Karpas-422 (cell line): Measurements from ENCODE around the gene PPOX. TPM values are rescaled to one million over a fixed set of nuclear protein-coding genes. Genes with fewer than 3 reads are reported as not detected.
A peak's percentile ranks its signal among the peaks of the same experiment; 100 is the strongest.

Experiments used
- DNase-seq: peaks from one replicate; pipeline ENCODE4 v3.0.0-alpha.2; 2015
- H2AFZ ChIP-seq: fragments of 200-600 bp; sonication (generic); 2 replicates; pipeline ENCODE4 v1.6.1; 2014; ENCODE audit warnings: antibody characterized with exemption, low read length, mixed read lengths
- H3K27ac ChIP-seq: fragments of 200-600 bp; sonication (generic); 2 replicates; pipeline ENCODE4 v1.5.1; 2014; ENCODE audit warnings: mild to moderate bottlenecking, low read length, moderate library complexity
- H3K27me3 ChIP-seq: fragments of 200-600 bp; sonication (generic); 2 replicates; pipeline ENCODE4 v1.6.1; 2014; ENCODE audit warnings: low read length, mixed read lengths
- H3K36me3 ChIP-seq: fragments of 200-600 bp; sonication (generic); 2 replicates; pipeline ENCODE4 v1.6.1; 2014; ENCODE audit warnings: low read length, mixed read lengths; ENCODE audit not compliant: insufficient read depth
- H3K4me1 ChIP-seq: fragments of 200-600 bp; sonication (generic); 2 replicates; pipeline ENCODE4 v1.6.1; 2014; ENCODE audit warnings: mild to moderate bottlenecking, low read length, mixed read lengths
- H3K4me2 ChIP-seq: fragments of 200-600 bp; sonication (generic); 2 replicates; pipeline ENCODE4 v1.6.1; 2014; ENCODE audit warnings: low read length, low read depth, mild to moderate bottlenecking; ENCODE audit not compliant: poor library complexity, severe bottlenecking
- H3K4me3 ChIP-seq: fragments of 200-600 bp; sonication (generic); 2 replicates; pipeline ENCODE4 v1.5.1; 2014; ENCODE audit warnings: mild to moderate bottlenecking, antibody characterized with exemption, low read length, mixed read lengths
- H3K79me2 ChIP-seq: fragments of 200-600 bp; sonication (generic); 2 replicates; pipeline ENCODE4 v1.6.1; 2014; ENCODE audit warnings: mild to moderate bottlenecking, low read length, mixed read lengths
- H3K9ac ChIP-seq: fragments of 200-600 bp; sonication (generic); 2 replicates; pipeline ENCODE4 v1.6.0; 2014; ENCODE audit warnings: low read length
- H3K9me2 ChIP-seq: fragments of 200-600 bp; sonication (generic), shearing (Covaris generic); replicated peaks from 2 replicates; pipeline ENCODE4 v1.6.0; 2014; ENCODE audit warnings: mild to moderate bottlenecking, low read length, moderate library complexity; ENCODE audit not compliant: insufficient read depth
- H3K9me3 ChIP-seq: fragments of 300-700, 200-600 bp; sonication (generic); 2 replicates; pipeline ENCODE4 v1.6.1; 2014; ENCODE audit warnings: low read length, mixed read lengths
- H4K20me1 ChIP-seq: fragments of 200-600 bp; sonication (generic); 2 replicates; pipeline ENCODE4 v1.6.1; 2014; ENCODE audit warnings: mild to moderate bottlenecking, antibody characterized with exemption, low read length, low read depth; ENCODE audit not compliant: insufficient read depth
- total RNA-seq: library from RNA; depleted of rRNA; stranded (reverse); fragments of >200 nt; shearing (Covaris generic); gene quantifications from 2 replicates; pipeline ENCODE4 v1.2.3, GENCODE V29; 2014; ENCODE audit warnings: low replicate concordance; rRNA removed

Gene PPOX
- 37.0 and 60.8 TPM in 2 replicates for total RNA-seq

DNA sequence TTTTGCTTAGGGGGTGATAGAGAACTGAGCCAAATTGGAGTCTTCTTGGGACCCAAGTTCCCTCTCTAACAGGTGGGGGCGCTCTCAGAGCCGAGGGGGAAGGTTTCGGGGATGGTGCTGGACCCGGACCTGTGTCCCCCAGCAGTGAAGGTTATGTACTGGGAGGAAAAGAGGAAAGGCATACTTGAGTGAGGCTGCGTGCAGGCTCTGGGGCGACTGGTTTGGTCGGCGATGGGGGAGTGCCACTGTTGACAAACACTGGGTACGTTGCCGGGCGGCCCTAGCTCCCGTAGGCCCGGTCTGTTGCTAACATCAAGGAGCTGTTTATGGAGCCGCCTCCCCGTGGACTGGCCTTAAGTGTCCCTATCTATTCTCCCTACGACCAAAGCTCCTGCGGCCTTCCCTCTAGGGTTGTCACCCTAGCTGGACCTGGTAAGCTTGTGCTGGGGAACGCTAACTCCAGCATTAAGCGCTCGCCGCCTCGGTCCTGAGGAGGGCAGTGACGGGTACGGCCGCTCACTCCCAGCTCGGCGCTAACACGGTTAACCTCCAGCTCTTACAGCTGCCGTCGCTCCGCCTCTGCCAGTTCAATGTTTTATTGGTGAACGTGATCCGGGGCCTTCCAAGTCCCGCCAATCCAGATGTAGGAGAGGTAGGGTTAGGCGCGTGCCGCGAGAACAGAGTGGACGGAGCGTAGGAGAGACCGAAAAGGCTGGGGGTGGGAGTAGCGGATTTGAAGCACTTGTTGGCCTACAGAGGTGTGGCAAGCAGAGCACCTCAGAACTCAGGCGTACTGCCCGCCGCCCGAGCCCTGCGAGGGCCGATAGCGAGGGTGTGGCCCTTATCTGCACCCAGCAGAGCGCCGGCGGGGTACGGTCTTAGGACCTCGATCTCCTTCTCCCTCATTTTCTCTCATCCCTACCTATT, at the start of gene PPOX:
PPOX (plus strand) TSS at position 685 of the 927 bp plus-strand sequence. CDS start 422 bp downstream, outside the sequence.
- peaks cover 14% of the 10 kb centered on the region for H3K79me2 ChIP-seq
- H3K36me3 ChIP-seq: peaks cover 6% of the 10 kb centered on the region; the same call in 1 of the 2 replicates
- H3K4me2 ChIP-seq: peak within 1 kb of the TSS; percentile 83
- H4K20me1 ChIP-seq: no peaks in the 10 kb centered on the region
- peak within 1 kb of the TSS; percentile 86 for H3K27ac ChIP-seq
- peaks cover 49% of the 10 kb centered on the region for H3K4me1 ChIP-seq
- peak within 1 kb of the TSS; percentile 41; the same call in 1 of the 2 replicates for H2AFZ ChIP-seq
- no peaks in the 10 kb centered on the region for H3K9me3 ChIP-seq
- peak; percentile 99 for DNase-seq
- no peaks in the 10 kb centered on the region for H3K27me3 ChIP-seq
- H3K9ac ChIP-seq: peak within 1 kb of the TSS; percentile 75
- H3K9me2 ChIP-seq: no peaks in the 10 kb centered on the region
- H3K4me3 ChIP-seq: peak within 1 kb of the TSS; percentile 88

DNA sequence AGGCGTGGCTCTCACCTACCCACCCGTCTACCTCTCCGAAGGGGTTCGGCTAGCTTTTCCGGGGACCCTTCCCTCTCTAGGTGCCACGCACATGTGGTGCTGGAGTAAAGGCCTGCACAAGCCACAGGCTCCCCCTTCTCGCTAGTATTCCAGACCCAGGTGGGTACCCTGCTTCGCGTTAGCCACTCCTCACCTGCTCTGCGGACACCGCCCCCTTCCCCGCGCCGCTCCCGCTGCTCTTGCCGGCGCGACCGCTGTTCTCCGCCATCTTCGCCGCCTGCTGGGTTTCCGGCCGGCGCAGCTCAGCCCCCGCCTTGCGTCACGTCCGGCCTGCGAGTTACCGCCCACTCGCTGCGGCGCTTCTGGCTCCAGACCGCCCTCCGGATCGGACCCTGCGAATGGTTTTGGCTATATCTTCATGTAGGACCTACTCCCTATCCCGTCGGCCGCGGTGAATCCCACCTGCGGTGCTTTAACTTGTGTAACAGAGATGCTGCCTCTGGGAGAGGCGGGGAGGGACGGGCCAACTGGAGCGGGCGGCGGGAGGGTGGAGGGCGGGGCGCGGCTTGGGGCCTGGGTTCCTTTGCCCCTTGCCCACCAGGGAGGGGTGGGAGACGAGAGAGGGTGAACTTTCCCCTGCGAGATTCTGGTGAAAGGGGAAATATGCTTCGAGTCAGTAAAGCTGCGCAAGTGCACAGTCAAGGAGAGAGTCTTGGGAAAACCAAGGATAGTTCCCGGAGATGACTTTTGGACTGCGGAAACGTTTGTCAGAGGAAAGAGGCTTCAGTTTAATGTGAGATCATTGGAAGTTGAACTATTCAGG, 48.3 kb upstream of the PPOX start, which contains the start of the genes NIT1 and PFDN2:
NIT1 (plus strand) TSS at position 347 of the 823 bp plus-strand sequence; CDS start at position 419, 72 bp downstream.
PFDN2 (minus strand) TSS at position 279 of the 823 bp plus-strand sequence; CDS start at position 268, 11 bp downstream.
- Histone ChIP-seq H3K36me3 (peaks cover 32% of the 10 kb centered on the region; the same call in 1 of the 2 replicates), H3K4me1 (peaks cover 64% of the 10 kb centered on the region)

DNA sequence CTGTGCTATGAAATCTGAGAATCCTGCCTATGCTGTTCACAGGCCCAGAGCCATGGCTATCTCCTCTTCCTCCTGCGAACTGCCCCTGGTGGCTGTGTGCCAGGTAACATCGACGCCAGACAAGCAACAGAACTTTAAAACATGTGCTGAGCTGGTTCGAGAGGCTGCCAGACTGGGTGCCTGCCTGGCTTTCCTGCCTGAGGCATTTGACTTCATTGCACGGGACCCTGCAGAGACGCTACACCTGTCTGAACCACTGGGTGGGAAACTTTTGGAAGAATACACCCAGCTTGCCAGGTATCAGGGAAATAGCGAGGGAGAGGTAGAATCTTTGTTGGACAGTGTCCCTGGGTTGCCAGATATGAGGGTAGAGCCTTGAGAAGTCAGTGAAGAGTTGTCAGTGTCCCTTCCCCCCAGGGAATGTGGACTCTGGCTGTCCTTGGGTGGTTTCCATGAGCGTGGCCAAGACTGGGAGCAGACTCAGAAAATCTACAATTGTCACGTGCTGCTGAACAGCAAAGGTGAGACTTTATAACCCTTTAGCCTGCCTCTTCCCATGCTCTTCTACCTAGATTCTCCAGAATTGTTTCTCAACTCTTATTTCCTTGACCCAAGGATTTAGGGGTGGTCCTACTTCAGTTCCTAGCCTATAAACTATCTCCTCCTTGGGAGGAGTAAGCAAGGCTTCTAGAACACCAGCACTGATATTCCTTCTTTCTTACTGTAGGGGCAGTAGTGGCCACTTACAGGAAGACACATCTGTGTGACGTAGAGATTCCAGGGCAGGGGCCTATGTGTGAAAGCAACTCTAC, 46.9 kb upstream of the PPOX start:
- H3K27ac ChIP-seq: peak overlapping the region; percentile 67
- H2AFZ ChIP-seq: no peak overlapping the region
- no peaks in the 10 kb centered on the region for H3K9me2 ChIP-seq
- DNase-seq: peak; percentile 87
- no peaks in the 10 kb centered on the region for H3K27me3 ChIP-seq
- peak overlapping the region; percentile 98 for H3K4me3 ChIP-seq
- no peaks in the 10 kb centered on the region for H3K9me3 ChIP-seq
- peak overlapping the region; percentile 81 for H3K4me2 ChIP-seq
- peaks cover 60% of the 10 kb centered on the region for H3K79me2 ChIP-seq
- peaks cover 32% of the 10 kb centered on the region; the same call in 1 of the 2 replicates for H3K36me3 ChIP-seq
- H3K9ac ChIP-seq: peak overlapping the region; percentile 97
- peaks cover 51% of the 10 kb centered on the region for H3K4me1 ChIP-seq
- peaks cover 8% of the 10 kb centered on the region; the same call in 1 of the 2 replicates for H4K20me1 ChIP-seq

More for the DNA sequence above, 48.3 kb upstream of the PPOX start, which contains the start of the genes NIT1 and PFDN2:
- no peaks in the 10 kb centered on the region for H3K9me3 ChIP-seq
- H3K27ac ChIP-seq: peak within 1 kb of the TSS; percentile 67
- no peaks in the 10 kb centered on the region for H3K9me2 ChIP-seq
- H3K27me3 ChIP-seq: no peaks in the 10 kb centered on the region
- H2AFZ ChIP-seq: peak within 1 kb of the TSS; percentile 70
- DNase-seq: peak; percentile 95
- peaks cover 8% of the 10 kb centered on the region; the same call in 1 of the 2 replicates for H4K20me1 ChIP-seq
- H3K79me2 ChIP-seq: peaks cover 73% of the 10 kb centered on the region
- H3K9ac ChIP-seq: peak within 1 kb of the TSS; percentile 97
- H3K4me2 ChIP-seq: peak within 1 kb of the TSS; percentile 81
- H3K4me3 ChIP-seq: peak within 1 kb of the TSS; percentile 98

DNA sequence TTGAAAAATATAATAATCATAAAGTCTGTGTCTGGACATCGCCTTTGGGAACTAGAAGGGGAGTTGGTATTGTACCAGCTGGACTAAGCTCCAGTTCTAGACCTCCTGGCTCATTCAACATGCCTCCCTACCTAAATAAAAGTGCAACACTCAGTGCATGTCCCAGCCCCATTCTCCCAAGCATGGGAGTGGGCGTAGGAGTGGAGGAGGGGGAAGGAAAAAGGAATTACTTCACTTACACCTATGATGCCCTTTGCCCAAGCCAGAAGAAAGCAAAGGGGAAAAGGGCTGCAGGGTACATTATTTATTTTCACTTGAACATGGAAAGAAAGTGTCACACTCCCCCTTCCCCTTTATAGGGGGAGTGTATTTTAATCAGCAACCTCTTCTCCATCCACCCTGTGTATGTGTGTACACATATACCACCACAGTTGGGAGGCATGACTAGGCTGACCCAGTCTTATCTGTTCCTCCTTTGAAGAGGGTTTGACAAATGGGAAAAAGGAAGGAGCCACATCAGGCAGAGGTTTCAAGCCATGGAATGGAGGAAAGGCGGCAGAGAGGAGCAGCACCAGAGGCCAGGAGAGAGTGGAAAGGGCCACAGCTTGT, 45.1 kb upstream of the PPOX start:
- peaks cover 33% of the 10 kb centered on the region; the same call in 1 of the 2 replicates for H3K36me3 ChIP-seq
- no peaks in the 10 kb centered on the region for H3K27me3 ChIP-seq
- H3K9ac ChIP-seq: no peak overlapping the region
- no peaks in the 10 kb centered on the region for H3K9me2 ChIP-seq
- no peak overlapping the region for H3K4me3 ChIP-seq
- peaks cover 5% of the 10 kb centered on the region; the same call in 1 of the 2 replicates for H4K20me1 ChIP-seq
- peaks cover 49% of the 10 kb centered on the region for H3K79me2 ChIP-seq
- no peaks in the 10 kb centered on the region for H3K9me3 ChIP-seq
- no peak for DNase-seq
- H3K27ac ChIP-seq: no peak overlapping the region
- no peak overlapping the region for H2AFZ ChIP-seq
- H3K4me1 ChIP-seq: peaks cover 35% of the 10 kb centered on the region
- H3K4me2 ChIP-seq: no peak overlapping the region

- Histone ChIP-seq H3K27ac (no peak overlapping the region), H3K36me3 (peaks cover 36% of the 10 kb centered on the region; the same call in 1 of the 2 replicates)
- no peak for DNase-seq
These were observed 44.4 kb upstream of the PPOX start for GRCh38 chr1:161121834-161122233.

GRCh38 chr1:161122967-161123366, 43.3 kb upstream of the PPOX start:
- Histone ChIP-seq H3K27ac (no peak overlapping the region), H2AFZ (no peak overlapping the region), H3K4me1 (peaks cover 29% of the 10 kb centered on the region), H3K9me3 (no peaks in the 10 kb centered on the region), H3K27me3 (no peaks in the 10 kb centered on the region), H3K9me2 (no peaks in the 10 kb centered on the region), H3K79me2 (peaks cover 44% of the 10 kb centered on the region), H3K36me3 (peaks cover 46% of the 10 kb centered on the region; the same call in 1 of the 2 replicates), H3K4me2 (no peak overlapping the region), H3K4me3 (no peak overlapping the region), H3K9ac (no peak overlapping the region), H4K20me1 (no peaks in the 10 kb centered on the region)
- no peak for DNase-seq

More at GRCh38 chr1:161121834-161122233, 44.4 kb upstream of the PPOX start:
- H3K9ac ChIP-seq: no peak overlapping the region
- H3K9me2 ChIP-seq: no peaks in the 10 kb centered on the region
- H3K79me2 ChIP-seq: peaks cover 46% of the 10 kb centered on the region
- no peak overlapping the region for H3K4me2 ChIP-seq
- no peaks in the 10 kb centered on the region for H4K20me1 ChIP-seq
- H3K4me3 ChIP-seq: no peak overlapping the region
- peaks cover 28% of the 10 kb centered on the region for H3K4me1 ChIP-seq
- no peaks in the 10 kb centered on the region for H3K9me3 ChIP-seq
- H3K27me3 ChIP-seq: no peaks in the 10 kb centered on the region
- no peak overlapping the region for H2AFZ ChIP-seq

DNA sequence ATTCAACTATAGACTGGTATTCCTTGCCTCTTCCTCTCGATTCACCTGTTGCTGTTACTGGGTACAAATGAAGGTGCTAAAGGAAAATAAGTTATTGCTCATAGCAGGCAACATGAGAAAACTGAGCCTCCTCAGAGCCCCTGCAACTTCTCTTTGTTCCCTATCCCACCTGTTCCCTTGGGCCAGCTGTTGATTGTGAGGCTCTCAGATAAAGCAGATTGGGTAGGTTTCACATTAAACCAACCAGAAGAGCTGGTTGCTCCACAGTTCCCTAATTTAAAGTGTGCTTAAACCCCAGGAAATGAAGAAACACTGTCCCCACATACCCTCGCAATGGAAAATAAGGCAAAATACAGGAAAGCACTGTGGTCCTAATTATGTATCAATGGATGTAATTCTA, 38.6 kb upstream of the PPOX start:
- H3K4me1 ChIP-seq: peaks cover 24% of the 10 kb centered on the region
- H3K27me3 ChIP-seq: no peaks in the 10 kb centered on the region
- H3K27ac ChIP-seq: no peak overlapping the region
- no peak overlapping the region for H3K4me2 ChIP-seq
- no peak overlapping the region for H3K4me3 ChIP-seq
- H3K79me2 ChIP-seq: peaks cover 64% of the 10 kb centered on the region
- H3K36me3 ChIP-seq: peaks cover 32% of the 10 kb centered on the region
- H3K9me2 ChIP-seq: no peaks in the 10 kb centered on the region
- no peak for DNase-seq
- H3K9me3 ChIP-seq: no peaks in the 10 kb centered on the region
- no peak overlapping the region for H2AFZ ChIP-seq
- H3K9ac ChIP-seq: no peak overlapping the region
- no peaks in the 10 kb centered on the region for H4K20me1 ChIP-seq
